Endothelial cell (in vitro differentiated cells): ENCODE results near the gene FXYD6. TPM values are rescaled to one million over a fixed set of nuclear protein-coding genes. Genes with fewer than 3 reads are reported as not detected.

Experiments used
- DNase-seq: peaks from one replicate; pipeline ENCODE4 v3.0.0; 2021; ENCODE audit warnings: low spot score
- H3K27ac Mint-ChIP-seq: one replicate; pipeline ENCODE4 v1.8.0; 2021; ENCODE audit warnings: mixed read lengths, inconsistent platforms; ENCODE audit not compliant: unreplicated experiment
- H3K27me3 Mint-ChIP-seq: one replicate; pipeline ENCODE4 v1.8.0; 2021; ENCODE audit warnings: mild to moderate bottlenecking, moderate library complexity, mixed read lengths, inconsistent platforms; ENCODE audit not compliant: unreplicated experiment
- H3K36me3 Mint-ChIP-seq: one replicate; pipeline ENCODE4 v1.8.0; 2021; ENCODE audit warnings: mild to moderate bottlenecking, low read depth, mixed read lengths, inconsistent platforms; ENCODE audit not compliant: unreplicated experiment
- H3K4me1 Mint-ChIP-seq: one replicate; pipeline ENCODE4 v1.8.0; 2021; ENCODE audit warnings: mild to moderate bottlenecking, mixed read lengths, inconsistent platforms; ENCODE audit not compliant: unreplicated experiment
- H3K4me3 Mint-ChIP-seq: one replicate; pipeline ENCODE4 v1.8.0; 2021; ENCODE audit warnings: mild to moderate bottlenecking, mixed read lengths, inconsistent platforms; ENCODE audit not compliant: unreplicated experiment
- H3K9me3 Mint-ChIP-seq: one replicate; pipeline ENCODE4 v1.8.0; 2021; ENCODE audit warnings: mixed read lengths, inconsistent platforms; ENCODE audit not compliant: unreplicated experiment
- total RNA-seq: library from RNA; stranded (reverse); fragmentation: NEBNext Ultra II Directional; extraction: Animal tissue kit (Norgen Biotek cat#: 25700); gene quantifications from one replicate; pipeline ENCODE4 v1.2.1, GENCODE V29; 2021; ENCODE audit not compliant: unreplicated experiment
- TF ChIP-seq, protein P1 (sequence below): fragments of 200-600 bp; sonication (generic); IDR thresholded peaks from one replicate; pipeline ENCODE4 v1.5.0; 2021; ENCODE audit warnings: antibody characterized with exemption; ENCODE audit not compliant: unreplicated experiment

The FXYD6 gene
- total RNA-seq, 1 donor from 2014 or later, result 18.1 TPM

DNA sequence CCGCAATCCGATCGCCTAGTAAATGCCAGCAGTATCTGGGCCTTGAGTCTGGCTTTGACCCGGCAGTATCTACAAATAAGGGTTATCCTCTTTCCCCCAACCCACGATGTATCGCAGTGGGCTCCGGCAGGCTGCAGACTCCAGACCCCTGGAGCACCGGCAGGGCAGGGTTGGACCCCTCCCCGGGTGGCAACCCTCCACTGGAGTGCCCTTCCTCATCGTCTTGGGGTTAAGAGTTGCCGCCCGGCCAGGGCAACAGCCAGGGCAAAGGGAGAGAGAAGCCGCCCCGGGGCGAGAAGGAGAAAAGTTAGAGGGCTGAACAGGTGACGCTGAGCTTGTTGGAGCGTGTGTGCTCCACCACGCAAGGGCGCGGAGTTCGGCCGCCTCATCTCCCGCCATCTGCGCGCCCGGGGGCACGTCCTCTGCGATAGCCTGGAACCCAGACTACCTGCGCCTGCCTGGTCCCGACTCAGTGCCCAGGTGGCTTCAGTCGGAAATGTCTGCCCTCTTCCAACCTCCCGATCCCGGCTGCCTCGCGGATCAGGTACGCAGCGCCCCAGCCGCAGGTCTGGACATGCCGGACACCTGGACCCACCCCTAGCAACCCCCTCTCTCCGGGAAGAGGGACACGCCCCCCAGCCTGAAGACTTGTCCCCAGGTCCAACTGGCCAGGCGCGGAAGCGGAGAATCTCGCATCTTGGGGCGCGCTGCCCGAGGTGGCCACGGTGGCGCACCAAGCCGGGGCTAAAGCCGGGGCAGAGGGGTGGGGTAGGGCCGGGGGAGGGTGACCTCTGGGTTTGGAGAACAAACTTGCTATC lies 80.6 kb downstream of the FXYD6 start:
- H3K4me1 Mint-ChIP-seq, result peaks cover 3% of the 10 kb centered on the region
- H3K27ac Mint-ChIP-seq, result no peak overlapping the region
- peak overlapping the region; percentile 51 for H3K4me3 Mint-ChIP-seq
- no peak for DNase-seq
- peaks cover 18% of the 10 kb centered on the region for H3K27me3 Mint-ChIP-seq
- no peaks in the 10 kb centered on the region for H3K9me3 Mint-ChIP-seq
- TF ChIP-seq, protein P1, sequence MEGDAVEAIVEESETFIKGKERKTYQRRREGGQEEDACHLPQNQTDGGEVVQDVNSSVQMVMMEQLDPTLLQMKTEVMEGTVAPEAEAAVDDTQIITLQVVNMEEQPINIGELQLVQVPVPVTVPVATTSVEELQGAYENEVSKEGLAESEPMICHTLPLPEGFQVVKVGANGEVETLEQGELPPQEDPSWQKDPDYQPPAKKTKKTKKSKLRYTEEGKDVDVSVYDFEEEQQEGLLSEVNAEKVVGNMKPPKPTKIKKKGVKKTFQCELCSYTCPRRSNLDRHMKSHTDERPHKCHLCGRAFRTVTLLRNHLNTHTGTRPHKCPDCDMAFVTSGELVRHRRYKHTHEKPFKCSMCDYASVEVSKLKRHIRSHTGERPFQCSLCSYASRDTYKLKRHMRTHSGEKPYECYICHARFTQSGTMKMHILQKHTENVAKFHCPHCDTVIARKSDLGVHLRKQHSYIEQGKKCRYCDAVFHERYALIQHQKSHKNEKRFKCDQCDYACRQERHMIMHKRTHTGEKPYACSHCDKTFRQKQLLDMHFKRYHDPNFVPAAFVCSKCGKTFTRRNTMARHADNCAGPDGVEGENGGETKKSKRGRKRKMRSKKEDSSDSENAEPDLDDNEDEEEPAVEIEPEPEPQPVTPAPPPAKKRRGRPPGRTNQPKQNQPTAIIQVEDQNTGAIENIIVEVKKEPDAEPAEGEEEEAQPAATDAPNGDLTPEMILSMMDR, result no peak
- H3K36me3 Mint-ChIP-seq, result no peaks in the 10 kb centered on the region

DNA sequence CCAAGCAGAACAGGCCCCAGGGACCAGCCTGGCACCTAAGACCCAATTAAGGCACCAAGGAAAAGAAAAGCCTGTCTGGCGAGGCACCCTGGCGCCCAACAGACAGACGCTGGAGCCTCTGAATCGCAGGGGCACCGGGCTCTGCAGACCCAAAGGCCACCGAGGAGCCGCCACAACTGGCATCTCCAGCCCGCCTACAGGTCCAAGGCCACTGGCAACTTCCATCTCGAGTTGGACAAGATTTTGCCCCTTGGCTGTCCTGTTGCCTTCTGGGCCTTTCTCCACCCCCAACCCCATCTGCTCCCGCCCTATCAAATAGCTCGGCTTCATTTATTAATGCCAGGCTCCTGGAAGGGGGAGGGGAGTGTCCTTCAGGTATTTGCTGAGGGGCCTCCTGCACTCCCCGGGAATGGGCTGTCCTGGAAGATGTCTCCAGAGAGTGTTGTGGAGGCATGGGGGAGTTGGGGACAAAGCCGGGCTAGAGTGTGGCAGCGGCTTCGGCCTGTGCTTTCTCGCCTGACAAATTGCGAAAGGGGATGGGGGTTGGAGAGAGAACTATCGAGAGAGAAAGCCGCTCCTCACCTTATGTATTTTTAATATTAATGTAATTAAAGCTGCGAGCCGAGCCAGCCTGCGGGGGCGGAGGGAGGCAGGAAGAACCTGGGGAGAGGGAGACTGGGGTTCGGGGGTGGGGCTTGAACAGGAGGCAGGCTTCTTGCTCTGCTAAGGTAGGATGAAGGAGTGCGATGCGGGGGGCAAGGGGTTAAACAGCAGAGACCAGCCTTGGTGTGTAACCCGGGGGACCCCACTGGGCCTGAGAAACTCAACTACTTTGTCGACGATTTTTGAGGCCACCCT lies 81.5 kb downstream of the FXYD6 start:
- Mint-ChIP-seq H3K9me3 (no peaks in the 10 kb centered on the region), H3K27me3 (peaks cover 18% of the 10 kb centered on the region), H3K4me3 (no peak overlapping the region), H3K27ac (no peak overlapping the region), H3K36me3 (no peaks in the 10 kb centered on the region), H3K4me1 (peaks cover 3% of the 10 kb centered on the region)
- DNase-seq, result no peak
- TF ChIP-seq, protein P1, result no peak

DNA sequence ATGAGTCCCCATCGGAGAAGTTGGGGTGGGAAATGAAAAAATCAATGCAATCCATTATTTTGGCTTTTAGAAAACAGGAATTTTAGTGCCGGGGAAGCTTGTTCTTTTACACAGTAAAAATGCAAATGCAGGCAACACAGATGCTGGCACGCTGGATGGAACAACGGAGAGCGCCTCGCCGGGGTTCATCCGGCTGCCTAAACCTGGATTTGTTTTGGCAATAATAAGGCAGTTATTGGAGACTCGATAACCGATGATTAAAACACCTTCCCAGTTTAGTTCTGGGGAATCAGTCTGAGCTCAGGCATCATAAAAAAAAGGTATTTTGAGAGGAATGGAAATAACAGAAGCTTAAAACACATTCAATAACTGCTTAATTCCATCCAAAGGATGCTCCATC lies 82.3 kb downstream of the FXYD6 start:
- TF ChIP-seq, protein P1, result no peak
- H3K27ac Mint-ChIP-seq, result no peak overlapping the region
- peaks cover 3% of the 10 kb centered on the region for H3K4me1 Mint-ChIP-seq
- H3K9me3 Mint-ChIP-seq, result no peaks in the 10 kb centered on the region
- H3K27me3 Mint-ChIP-seq, result peaks cover 16% of the 10 kb centered on the region
- DNase-seq, result no peak
- no peaks in the 10 kb centered on the region for H3K36me3 Mint-ChIP-seq
- H3K4me3 Mint-ChIP-seq, result no peak overlapping the region

DNA sequence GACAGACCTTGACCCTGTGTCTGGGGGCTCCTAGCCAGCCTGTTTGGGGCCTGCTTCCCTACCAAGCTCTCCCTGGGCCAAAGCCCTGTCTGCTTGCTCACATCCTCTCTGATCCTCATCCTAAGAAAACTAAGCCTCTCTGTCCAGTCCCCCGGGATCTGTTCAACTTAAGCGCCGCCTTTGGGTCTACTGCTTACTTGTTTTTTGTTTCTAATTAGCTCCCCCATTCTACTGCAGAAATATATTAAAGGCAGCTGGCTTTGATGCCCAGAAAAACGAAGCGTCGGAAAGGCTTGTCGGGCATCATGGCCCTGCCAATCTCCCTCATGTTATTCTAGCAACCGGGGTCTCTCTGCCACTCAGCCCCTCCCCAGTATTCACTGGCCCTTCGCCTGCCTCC lies 82.9 kb downstream of the FXYD6 start:
- H3K27me3 Mint-ChIP-seq, result peaks cover 16% of the 10 kb centered on the region
- TF ChIP-seq, protein P1, result no peak
- H3K27ac Mint-ChIP-seq, result no peak overlapping the region
- no peaks in the 10 kb centered on the region for H3K36me3 Mint-ChIP-seq
- H3K4me1 Mint-ChIP-seq, result peaks cover 3% of the 10 kb centered on the region
- no peaks in the 10 kb centered on the region for H3K9me3 Mint-ChIP-seq
- no peak overlapping the region for H3K4me3 Mint-ChIP-seq
- no peak for DNase-seq
